Measurements from ENCODE around the gene GARNL3.

The GARNL3 gene, protein sequence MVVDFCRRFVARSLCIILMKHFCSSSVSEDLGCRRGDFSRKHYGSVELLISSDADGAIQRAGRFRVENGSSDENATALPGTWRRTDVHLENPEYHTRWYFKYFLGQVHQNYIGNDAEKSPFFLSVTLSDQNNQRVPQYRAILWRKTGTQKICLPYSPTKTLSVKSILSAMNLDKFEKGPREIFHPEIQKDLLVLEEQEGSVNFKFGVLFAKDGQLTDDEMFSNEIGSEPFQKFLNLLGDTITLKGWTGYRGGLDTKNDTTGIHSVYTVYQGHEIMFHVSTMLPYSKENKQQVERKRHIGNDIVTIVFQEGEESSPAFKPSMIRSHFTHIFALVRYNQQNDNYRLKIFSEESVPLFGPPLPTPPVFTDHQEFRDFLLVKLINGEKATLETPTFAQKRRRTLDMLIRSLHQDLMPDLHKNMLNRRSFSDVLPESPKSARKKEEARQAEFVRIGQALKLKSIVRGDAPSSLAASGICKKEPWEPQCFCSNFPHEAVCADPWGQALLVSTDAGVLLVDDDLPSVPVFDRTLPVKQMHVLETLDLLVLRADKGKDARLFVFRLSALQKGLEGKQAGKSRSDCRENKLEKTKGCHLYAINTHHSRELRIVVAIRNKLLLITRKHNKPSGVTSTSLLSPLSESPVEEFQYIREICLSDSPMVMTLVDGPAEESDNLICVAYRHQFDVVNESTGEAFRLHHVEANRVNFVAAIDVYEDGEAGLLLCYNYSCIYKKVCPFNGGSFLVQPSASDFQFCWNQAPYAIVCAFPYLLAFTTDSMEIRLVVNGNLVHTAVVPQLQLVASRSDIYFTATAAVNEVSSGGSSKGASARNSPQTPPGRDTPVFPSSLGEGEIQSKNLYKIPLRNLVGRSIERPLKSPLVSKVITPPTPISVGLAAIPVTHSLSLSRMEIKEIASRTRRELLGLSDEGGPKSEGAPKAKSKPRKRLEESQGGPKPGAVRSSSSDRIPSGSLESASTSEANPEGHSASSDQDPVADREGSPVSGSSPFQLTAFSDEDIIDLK

DNA sequence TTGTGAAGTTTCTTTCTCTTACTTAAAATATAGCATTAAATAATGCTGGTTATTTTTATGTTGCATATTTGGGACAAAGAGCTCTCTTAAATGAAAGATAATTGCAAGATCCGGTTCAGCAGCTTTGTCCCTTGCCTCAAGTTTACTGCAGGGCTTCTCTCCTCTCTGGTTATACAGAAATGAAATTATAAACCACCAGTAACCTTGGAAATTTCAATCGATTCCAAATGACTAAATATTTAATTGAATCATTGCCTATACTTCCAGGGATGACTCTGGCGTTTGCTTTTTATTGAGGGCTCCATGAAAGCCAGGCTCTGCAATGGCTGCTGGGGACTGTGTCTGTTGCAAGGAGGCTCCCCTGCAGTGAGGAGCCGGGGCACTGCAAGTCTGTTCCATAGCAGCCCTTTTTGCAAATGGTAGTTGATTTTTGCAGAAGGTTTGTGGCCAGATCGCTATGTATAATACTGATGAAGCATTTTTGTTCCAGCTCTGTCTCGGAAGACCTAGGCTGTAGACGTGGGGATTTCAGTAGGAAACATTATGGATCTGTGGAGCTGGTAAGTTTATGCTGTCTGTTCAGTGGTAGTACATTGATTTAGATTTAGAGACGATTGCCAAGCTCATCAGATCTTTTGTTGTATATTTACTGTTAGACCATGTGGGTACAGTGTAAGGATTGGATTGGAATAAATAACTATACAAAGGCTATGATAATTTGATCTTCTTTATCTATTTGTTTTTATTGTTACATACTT is at the start of gene GARNL3:
Gene GARNL3 (plus strand): TSS at position 313 of the 758 bp plus-strand sequence. CDS start 104 bp downstream, at position 417.
- DNase-seq, result peak in 20 of 58 donors; percentile 10 to 64 (median 28)

DNA sequence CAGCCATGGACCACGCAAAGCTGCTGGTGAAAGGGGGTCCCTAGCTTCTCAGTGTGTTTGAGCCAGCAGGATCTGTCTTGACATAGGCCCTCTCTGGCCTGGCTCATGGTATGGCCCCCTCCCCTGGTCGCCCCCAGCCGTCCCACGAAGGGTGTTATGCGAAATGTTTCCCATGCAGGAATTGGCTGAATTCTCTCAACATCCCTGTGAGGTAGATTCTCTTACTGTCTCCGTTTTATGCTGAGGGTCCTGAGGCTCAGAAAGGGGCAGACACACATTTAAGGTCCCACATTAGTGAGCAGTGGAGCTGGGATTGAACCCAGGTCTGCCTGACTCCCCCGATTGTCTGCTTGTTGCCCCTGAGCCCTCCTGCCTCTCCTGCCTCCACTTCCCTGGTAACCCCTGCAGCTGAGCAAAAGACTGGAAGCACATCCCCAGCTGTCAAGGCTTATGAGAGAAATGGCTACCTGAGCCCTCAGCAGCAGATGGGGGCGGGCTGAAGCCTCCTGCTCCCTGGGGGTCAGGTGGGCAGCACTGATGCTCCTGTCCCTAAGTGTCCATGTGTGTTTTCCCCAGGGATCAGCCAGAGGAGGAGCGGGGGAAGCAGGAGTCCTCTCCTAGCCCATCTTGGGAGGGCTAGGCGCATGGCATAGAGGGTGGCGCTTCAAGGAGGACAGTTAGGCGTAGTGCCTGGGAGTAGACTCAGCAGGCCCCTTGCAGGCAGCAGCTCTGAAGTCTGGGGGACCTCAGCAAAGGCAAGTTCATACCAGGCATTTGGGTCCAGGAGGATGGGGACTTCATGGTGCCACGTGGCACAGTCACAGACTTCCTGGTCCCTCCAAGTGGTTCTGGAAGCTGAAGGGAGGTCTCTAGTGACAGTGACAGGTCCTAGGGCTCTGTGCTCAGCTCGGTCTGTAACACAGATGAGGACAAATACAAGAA is 49.0 kb upstream of the GARNL3 start:
- DNase-seq, result no peak

DNA sequence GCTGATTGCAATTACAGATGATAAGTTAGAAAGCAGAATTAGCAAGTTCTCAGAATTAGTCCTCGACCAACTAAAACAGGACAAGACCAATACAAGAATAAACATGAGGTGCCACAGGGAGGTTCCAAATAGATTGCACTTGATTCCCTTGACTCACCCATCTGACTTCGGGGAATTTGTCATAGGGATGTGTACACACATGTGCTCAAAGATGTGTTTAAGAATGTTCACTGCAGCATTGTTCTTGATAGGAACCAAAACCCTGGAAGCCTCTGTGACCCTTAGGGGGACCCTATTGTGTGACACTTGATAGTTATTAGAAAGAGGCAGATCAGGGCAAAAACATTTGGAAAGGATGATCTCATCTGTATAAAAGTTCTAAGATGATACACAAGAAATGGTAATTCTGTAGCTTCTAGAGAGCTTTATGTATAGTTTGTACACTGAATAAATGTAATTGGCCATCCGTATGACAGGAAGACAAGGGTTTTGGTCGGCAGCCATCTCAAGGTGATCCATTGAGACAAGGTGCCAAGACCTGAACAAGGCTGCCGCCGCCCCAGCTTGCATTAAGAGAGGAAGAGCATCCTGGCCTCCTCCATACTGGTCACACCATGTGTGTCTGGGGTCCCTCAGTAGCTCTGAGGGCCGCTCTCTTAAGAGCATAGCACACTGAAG is 48.2 kb upstream of the GARNL3 start:
- DNase-seq, result no peak

DNA sequence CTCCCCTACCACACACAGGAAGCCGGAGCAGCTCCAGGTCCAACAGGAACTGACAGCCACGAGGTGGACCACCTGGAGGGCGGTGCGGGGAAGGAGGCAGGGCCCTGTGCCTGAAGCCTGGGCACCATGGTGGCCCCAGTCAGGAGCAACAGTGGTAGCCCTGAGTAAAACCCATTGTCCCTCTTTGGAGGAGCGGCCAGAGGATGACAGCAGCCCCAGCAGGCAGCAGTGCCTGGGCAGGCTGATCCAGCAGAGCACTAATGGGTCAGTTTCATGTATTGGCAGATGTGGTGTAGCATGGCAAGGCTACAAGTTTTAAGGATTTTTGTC is 47.7 kb upstream of the GARNL3 start:
- DNase-seq, result no peak

DNA sequence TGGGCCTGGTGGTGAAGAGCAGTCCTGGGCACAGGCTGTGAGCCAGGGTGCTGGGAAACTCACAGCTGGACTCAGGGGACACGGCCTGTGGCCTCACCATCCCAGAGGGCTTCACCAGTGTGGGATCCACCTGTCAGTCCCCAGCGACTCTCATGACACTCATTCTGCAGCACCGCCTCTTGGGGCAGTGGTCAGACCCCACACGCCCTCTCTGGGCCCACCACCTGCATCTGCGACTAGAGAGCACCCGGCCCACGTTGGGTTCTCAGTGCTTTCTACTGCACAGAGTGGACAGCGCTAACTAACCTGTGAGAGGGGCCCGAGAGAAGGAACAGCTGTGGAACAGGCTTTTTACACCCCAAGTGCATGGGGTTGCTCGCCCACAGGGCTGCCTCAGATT is 45.8 kb upstream of the GARNL3 start:
- DNase-seq, result no peak

DNA sequence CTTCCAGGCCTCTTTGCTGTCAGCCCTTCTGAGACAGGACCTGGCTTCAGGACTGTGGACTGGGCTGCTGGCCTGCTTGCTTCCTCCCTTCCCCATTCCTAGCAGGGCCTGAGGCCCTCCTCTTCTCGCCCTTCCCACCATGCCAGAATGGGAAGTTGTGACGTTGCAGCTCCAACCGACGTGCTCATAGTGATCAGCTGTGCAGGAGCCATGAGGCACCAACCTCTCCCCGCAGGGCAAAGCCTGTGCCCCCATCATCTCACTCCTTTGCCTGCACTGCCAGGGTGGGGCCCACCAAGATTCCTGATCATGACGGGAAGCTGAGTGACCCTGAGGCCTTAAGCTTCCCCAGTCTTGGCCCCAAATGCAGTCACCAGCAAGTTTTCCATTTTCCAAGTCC is 45.1 kb upstream of the GARNL3 start:
- no peak for DNase-seq

DNA sequence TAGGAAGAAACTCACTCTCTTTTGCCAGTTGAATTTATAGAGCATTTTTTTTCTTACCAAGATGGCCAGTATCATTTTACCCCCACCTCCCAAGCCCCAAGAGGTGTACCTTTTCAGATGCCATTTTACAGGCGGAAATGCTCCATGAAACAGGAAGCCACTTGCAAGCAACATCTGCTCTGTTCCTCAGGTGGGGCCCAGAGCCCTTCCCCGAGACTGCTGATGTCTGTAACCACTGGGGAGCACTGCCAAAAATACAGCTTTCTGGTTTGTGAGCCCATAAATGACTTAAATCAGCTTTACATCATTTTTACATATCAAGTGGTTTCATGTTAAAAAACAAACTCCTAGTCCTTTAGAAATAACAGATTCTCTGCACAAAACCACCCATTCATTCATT is 42.9 kb upstream of the GARNL3 start:
- DNase-seq, result no peak

DNA sequence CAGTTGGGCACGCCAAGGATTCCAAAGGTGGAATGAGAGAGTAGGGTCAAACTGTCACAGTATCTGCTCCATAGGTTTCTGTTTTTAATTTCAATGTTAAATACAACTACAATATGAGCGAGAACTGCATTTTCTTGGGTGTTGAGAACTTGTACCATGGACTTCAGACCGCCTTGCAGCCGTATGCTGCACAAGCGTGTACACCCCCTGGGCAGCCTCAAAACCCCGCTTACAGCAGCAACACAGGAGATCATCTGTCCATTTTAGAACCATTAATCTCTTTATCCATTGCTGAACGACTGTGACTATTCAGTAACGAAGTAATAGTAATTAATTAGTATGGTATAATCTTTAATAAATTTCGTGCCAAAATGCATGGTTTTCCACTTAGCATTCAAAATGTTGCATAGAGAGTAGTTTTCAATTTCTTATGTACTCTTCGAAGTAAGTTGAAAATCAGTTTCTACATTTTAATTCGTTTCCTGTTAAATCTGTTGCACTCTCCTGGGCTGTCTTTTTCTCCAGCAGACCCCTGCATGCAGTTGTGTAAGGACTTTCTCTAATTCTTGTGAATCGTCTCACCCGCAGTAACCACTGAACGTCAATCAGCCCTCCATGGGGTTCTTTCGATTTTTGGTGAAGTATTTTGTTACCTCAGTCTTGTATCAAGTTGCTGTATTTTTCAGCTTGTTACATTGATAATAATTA is 42.0 kb upstream of the GARNL3 start:
- DNase-seq, result no peak

DNA sequence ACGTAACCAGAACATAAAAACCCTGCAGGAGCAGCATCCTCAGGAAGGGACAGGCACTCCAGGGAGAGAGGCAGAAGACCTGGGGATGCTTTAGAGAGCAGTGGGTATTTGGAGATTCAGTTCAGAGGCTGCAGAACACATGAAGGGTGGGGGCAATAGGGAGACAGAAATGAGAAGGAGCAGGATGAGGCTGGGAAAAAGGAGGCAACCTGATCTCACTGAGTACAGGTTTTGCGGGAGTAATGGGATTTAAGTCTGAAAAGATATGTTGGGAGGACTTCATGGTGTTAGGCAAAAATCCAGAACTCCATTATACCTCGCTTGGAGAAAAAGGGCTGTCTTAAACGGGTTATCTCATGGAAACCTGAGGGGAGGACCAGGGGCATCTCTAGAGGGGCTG is 41.3 kb upstream of the GARNL3 start:
- no peak for DNase-seq

DNA sequence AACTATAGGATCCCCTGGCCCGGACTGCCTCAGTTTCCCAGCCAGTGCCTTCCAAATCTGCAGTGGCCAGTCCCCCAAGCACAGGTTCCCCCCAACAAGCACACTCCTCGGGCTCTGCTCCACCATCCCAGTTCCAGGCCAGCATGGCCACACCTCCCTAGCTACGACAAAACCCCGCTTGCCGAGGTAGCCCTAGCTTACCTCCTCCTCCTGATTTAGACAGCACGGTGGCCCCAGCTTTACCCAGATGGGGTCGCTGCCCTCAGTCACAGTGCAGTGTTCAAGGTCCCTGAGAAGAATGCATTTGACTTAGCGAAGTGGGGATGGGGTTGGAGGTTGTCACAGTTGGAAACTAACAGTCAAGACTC is 40.8 kb upstream of the GARNL3 start:
- DNase-seq, result peak in 4 of 58 donors; percentile 35 to 62 (median 37)

DNA sequence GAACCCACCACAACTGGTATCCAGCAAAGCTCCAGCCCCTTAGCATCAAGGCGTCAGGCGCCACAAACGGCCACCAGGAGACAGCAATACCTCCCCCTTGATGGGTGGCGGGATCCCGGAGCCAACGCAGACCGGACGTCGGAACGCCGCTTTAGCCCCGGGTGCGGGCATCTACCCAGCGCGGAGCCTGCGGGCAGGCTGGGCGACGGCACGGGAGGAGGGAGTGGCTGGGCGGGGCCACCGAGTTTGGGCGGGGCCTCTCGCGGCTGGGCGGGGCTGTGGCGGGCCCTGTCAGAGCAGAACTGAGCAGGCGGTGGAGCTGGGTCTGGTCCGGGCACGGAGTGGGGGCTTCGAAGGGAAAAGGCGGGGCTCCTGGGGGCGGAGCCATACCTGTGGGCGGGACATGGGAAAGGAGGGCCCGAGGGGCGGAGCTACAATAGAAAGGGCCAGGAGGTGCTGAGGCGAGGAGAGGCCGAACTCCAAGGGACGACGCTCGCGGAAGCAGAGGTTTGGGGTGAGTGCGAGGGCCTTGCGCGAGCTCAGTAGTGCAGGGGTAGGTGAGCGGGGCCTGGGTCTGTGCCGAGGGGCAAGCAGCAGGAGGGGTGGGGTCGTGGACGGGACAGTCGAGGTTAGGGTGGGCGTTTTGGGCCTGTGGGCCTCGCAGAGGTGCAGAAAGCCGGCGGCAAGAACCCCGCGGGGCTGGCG is 40.2 kb upstream of the GARNL3 start:
- peak in 57 of 58 donors; percentile 44 to 92 (median 83) for DNase-seq

DNA sequence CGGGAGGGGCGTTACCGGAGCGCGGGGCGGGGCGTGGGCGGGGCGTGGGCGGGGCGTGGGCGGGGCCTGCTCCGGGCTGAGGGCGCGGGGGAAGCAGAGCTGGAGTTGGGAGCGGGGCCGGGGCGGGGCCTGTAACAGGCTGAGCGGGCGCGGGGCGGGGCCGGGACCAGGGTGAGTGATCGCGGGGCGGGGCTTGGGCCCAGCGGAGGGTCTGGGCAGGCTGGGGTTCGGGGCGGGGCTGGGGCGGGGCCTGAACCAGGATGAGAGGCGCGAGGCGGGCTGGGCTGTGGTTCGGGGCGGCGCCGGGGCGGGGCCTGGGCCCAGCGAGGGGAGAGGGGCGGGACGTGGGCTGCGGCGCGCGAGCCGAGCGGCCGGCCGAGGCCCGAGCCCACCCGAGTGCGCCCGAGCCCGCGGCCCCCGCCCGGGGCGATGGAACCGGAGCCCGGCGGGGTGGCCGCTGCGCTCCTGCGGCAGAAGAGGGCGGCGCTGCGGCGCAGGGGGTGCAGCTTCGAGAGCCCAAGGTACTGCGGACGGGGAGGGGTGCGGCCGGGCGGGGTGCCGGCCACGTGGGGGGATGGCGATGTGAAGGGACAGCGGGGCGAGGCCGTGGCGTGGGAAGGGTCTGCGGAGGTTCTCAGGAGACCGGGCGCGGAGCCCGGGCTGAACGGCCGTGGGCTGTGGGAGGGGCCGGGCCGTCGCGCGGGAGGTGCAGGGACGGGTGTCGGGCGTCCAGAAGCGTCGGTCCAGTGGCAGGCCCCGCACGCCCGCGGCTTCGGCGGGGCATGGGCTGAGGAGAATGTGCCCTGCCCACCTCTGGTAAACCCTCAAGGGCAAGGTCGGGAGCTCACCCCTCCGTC is 39.5 kb upstream of the GARNL3 start:
- DNase-seq, result peak; percentile 72 to 99 (median 96)

DNA sequence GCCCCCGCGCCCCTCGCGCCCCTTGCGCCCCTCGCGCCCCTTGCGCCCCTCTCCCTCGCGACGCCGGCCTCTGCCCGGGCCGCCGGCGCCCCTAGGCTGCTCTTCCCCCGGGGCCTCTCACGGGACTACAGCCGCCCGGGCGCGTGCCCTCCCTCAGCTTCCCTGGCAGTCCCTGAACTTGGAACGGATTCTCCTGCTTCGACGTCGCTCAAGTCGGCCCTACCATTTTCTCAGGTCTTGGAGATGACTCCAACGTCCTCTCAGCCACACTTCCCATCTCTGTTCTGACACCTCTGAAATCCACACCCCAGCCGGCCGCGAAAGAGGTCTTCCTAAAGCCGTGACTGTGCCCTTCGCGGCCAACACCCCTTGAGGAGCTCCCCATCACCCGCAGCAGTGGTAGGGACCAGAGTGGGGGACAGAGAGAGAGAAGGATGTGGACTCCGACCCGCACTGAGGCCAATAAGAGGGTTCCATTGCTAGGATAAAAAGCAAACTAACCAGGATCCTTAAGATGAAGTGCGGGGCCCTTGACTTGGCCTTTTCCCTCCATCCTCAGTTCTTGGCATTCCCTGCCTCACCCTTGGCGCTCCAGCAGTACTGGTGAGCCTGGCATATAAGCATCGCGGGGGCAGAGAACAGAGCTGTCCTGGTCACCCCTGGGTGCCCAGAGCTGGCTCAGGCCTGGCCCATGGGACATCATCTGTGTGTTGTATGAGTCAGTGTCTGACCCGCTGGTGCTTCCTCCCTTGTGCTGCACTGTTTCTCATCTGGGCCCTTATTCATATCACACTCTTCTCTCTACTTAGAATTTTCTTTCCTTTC is 38.6 kb upstream of the GARNL3 start:
- peak in 15 of 58 donors; percentile 10 to 50 (median 32) for DNase-seq

DNA sequence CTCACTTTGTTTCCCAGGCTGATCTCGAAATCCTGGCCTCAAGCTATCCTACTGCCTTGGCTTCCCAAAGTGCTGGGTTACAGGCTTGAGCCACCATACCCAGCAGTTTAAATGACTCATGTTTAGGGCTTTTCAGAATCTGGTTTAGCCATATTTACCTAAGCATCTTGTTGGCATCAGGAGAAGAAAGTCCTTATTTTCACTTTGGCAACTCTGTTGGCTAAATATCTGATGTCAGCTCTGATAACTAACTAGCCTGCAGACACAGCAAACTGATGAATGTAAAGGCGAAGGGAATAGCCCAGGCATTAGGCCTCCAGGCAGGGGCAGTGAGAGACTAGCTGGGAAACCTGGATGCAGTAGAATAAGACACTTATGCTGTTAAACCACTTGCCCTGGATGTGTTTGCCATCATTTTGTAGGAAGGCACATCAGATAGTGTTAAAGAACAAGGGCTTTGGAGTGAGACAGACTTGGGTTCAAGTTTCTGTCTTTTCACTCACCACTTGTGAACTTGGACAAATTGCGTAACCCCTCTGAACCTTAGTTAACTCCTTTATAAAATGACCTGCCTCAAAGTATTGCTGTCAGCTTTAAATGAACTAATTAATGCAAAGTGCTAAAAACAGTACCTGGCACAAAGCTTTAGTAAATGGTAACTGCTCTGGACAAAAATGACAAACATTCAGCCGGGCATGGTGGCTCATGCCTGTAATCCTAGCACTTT is 34.7 kb upstream of the GARNL3 start:
- DNase-seq, result no peak

DNA sequence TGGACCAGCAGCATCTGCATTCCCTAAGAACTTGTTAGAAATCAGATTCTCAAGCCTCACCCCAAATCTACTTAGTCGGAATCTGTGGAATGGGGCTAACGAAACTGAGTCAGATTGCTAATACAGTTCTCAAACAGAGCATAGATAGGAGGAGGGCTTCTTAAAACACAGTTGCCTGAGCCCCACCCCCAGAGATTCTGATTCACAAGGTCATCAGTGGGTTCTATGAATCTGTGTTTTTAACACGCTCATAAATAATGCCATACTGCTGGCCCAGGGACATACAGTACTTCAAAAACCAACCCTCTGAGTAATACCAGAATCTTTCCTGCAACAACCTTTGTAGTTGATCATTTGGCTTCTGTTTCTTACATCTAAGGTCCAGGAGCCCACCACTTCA is 32.9 kb upstream of the GARNL3 start:
- DNase-seq, result no peak

Measured in anterior cingulate cortex (tissue), 58 donors.